ENCODE data around the gene SLC9A7. TPM values are rescaled to one million over a fixed set of nuclear protein-coding genes. Genes with fewer than 3 reads are reported as not detected.

Gene SLC9A7
- polyA plus RNA-seq, 2 donors: 1.3 to 2.0 TPM

DNA sequence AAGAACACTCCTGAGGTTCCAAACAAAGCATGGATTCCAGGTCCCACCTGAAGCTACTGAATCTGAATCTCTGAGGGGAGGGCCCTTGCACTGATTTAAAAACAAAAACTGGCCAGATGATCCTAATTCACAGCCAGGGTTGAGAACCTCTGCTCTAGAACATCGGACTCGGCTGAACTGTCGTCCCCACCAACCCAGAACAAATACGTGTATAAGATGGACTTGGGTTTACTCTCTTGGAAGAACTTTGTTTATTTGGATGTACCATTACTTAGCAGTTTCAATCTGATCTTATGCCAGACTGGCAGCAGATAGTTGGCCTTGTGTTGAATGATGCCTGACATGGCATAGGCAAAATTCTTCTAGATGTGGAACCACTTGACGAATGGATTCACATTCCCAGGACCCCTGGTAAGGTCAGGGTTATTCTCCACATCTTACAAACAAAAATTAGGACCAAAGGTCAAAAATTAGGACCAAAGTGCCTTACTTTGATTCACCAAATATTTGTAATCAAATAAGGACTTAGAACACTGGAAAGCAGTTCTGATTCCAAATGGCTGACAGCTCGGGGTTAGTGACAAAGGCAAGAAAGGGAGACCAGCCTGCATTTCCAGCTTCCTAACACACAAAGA, 156.3 kb downstream of the SLC9A7 start:
- 90 to 94% methylated on average over 6 of the region's 6 CpGs for WGBS, 2 donors
- no peaks in the 10 kb centered on the region for H3K9me3 ChIP-seq (ENCODE audit: control insufficient read depth in 2 of 2, insufficient read depth in 1 of 2, low read depth in 1 of 2, low read length in 1 of 2)
- H3K27me3 ChIP-seq (ENCODE audit: control insufficient read depth in 1 of 2, insufficient read depth in 2 of 2, low read length in 2 of 2): no peaks in the 10 kb centered on the region

DNA sequence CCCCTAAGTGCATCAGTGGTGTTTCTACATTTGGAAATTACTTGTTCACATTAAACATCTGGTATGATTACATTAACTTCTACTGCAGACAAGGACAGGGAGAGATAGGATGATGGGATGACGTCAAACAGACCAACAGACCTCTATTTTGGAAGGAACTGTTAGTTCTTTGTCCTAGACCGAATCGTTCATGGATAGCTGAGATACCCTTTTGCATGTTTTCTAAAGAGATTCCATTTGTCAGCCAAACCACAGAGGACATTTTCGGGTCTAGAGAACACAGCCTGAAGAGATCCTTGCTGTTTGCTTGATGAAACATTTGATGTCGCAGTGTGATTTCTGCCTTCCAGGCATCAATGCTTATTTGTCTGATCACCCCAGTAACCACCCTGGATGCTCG, 157.6 kb downstream of the SLC9A7 start:
- no peaks in the 10 kb centered on the region for H3K4me1 ChIP-seq (ENCODE audit: control insufficient read depth in 2 of 2, insufficient read depth in 2 of 2, low read length in 1 of 2)
- H3K4me3 ChIP-seq (ENCODE audit: low read depth in 1 of 2, low read length in 2 of 2): no peak overlapping the region
- 55 to 76% methylated on average over 6 of the region's 6 CpGs for WGBS, 2 donors
- H3K36me3 ChIP-seq (ENCODE audit: control insufficient read depth in 2 of 2, insufficient read depth in 2 of 2, low read length in 1 of 2): no peaks in the 10 kb centered on the region
- no peaks in the 10 kb centered on the region for H3K9me3 ChIP-seq (ENCODE audit: control insufficient read depth in 2 of 2, insufficient read depth in 1 of 2, low read depth in 1 of 2, low read length in 1 of 2)
- no peak overlapping the region for H3K27ac ChIP-seq (ENCODE audit: low read depth in 2 of 2, low read length in 1 of 2)
- H3K27me3 ChIP-seq (ENCODE audit: control insufficient read depth in 1 of 2, insufficient read depth in 2 of 2, low read length in 2 of 2): no peaks in the 10 kb centered on the region

More for the DNA sequence above, 156.3 kb downstream of the SLC9A7 start:
- Histone ChIP-seq H3K27ac (ENCODE audit: low read depth in 2 of 2, low read length in 1 of 2) (no peak overlapping the region), H3K4me3 (ENCODE audit: low read depth in 1 of 2, low read length in 2 of 2) (no peak overlapping the region), H3K36me3 (ENCODE audit: control insufficient read depth in 2 of 2, insufficient read depth in 2 of 2, low read length in 1 of 2) (no peaks in the 10 kb centered on the region), H3K4me1 (ENCODE audit: control insufficient read depth in 2 of 2, insufficient read depth in 2 of 2, low read length in 1 of 2) (no peaks in the 10 kb centered on the region)

DNA sequence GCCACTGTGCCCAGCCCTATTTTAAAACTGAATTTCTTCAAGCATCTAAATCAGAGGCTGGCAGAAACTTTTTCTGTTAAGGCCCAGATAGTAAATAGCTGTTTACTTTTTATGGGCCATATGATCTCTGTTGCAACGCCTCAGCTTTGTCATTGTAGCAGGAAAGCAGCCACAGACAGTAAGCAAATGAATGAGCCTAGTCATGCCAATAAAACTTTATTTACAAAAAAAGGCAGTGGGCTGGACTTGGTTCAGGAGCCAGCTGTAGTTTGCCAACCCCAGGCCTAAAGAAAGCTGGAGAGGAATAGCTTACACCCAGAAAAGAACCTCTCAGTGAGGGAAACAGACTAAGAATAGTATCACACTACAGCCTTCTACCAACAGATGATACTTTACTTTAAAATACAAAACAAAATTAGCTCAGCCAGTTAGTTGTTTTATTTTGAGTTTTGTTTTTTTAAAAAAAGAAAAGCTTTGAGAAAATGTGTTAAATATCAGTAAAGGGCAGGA, 159.8 kb downstream of the SLC9A7 start:
- Histone ChIP-seq H3K27ac (ENCODE audit: low read depth in 2 of 2, low read length in 1 of 2) (no peak overlapping the region), H3K4me3 (ENCODE audit: low read depth in 1 of 2, low read length in 2 of 2) (no peak overlapping the region), H3K9me3 (ENCODE audit: control insufficient read depth in 2 of 2, insufficient read depth in 1 of 2, low read depth in 1 of 2, low read length in 1 of 2) (no peaks in the 10 kb centered on the region), H3K27me3 (ENCODE audit: control insufficient read depth in 1 of 2, insufficient read depth in 2 of 2, low read length in 2 of 2) (no peaks in the 10 kb centered on the region), H3K36me3 (ENCODE audit: control insufficient read depth in 2 of 2, insufficient read depth in 2 of 2, low read length in 1 of 2) (no peaks in the 10 kb centered on the region), H3K4me1 (ENCODE audit: control insufficient read depth in 2 of 2, insufficient read depth in 2 of 2, low read length in 1 of 2) (no peaks in the 10 kb centered on the region)
- 64 to 94% methylated on average over 1 of the region's 1 CpG for WGBS, 2 donors

DNA sequence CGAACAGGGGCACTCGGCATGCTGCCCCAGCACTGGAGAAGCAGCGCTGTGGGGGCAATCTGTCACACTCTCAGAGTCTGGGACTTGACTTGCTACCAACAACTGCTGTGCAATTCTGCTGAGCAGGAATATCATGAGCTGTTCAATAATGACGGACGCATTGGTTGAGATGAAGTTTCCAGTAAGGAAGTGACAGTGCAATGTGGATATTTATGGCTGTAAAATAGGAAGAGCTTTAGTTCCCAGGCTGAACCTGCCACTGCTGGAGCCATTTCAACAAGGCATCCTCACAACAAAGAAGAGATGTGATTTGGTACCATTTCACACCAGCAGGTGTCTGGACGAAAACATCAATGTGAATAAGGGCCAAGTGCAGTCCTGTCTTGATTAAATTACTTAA, 161.1 kb downstream of the SLC9A7 start:
- Histone ChIP-seq H3K4me1 (ENCODE audit: control insufficient read depth in 2 of 2, insufficient read depth in 2 of 2, low read length in 1 of 2) (no peaks in the 10 kb centered on the region), H3K27ac (ENCODE audit: low read depth in 2 of 2, low read length in 1 of 2) (no peak overlapping the region), H3K27me3 (ENCODE audit: control insufficient read depth in 1 of 2, insufficient read depth in 2 of 2, low read length in 2 of 2) (no peaks in the 10 kb centered on the region), H3K9me3 (ENCODE audit: control insufficient read depth in 2 of 2, insufficient read depth in 1 of 2, low read depth in 1 of 2, low read length in 1 of 2) (no peaks in the 10 kb centered on the region), H3K36me3 (ENCODE audit: control insufficient read depth in 2 of 2, insufficient read depth in 2 of 2, low read length in 1 of 2) (no peaks in the 10 kb centered on the region), H3K4me3 (ENCODE audit: low read depth in 1 of 2, low read length in 2 of 2) (no peak overlapping the region)
- WGBS, 2 donors: 74 to 83% methylated on average over 6 of the region's 6 CpGs

DNA sequence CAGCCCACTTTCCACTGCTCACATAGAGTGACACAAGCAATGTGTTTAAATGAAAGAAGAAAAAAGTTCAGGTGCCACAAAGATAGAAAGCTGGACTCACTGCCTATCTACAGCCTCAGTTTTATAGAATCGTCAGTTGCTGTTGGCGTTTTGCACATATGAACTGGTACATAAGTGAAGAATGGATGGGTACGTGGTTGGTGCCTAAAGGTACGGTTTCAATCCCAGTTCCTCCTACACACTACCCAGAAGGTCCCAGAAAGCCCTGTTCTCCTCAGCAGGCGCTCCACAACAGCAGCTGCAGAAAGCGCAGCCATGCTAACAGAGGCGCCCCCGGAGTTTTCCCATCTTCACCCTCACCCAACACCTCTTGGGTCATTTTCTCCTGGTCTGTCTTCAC, 161.7 kb downstream of the SLC9A7 start:
- Histone ChIP-seq H3K4me3 (ENCODE audit: low read depth in 1 of 2, low read length in 2 of 2) (no peak overlapping the region), H3K36me3 (ENCODE audit: control insufficient read depth in 2 of 2, insufficient read depth in 2 of 2, low read length in 1 of 2) (no peaks in the 10 kb centered on the region), H3K27me3 (ENCODE audit: control insufficient read depth in 1 of 2, insufficient read depth in 2 of 2, low read length in 2 of 2) (no peaks in the 10 kb centered on the region), H3K27ac (ENCODE audit: low read depth in 2 of 2, low read length in 1 of 2) (no peak overlapping the region), H3K4me1 (ENCODE audit: control insufficient read depth in 2 of 2, insufficient read depth in 2 of 2, low read length in 1 of 2) (no peaks in the 10 kb centered on the region), H3K9me3 (ENCODE audit: control insufficient read depth in 2 of 2, insufficient read depth in 1 of 2, low read depth in 1 of 2, low read length in 1 of 2) (no peaks in the 10 kb centered on the region)
- 90 to 96% methylated on average over 8 of the region's 8 CpGs for WGBS, 2 donors

DNA sequence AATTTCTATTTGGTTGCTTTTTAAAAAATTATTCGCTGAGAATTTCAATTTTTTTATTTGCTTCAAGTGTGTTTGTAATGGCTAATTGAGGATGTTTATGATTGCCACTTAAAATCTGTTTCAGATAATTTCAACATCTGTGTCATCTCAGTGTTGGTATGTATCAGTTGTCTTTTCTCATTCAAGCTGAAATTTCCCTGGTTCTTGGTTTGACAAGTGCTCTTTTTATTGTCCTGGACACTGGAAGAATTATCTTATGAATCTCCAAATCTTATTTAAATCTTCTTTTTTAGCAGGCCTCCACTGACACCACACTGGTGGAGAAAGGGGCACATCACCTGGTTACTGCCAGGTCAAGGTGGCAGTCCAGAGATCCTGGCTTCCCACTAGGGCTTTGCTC, 163.8 kb downstream of the SLC9A7 start:
- H3K9me3 ChIP-seq (ENCODE audit: control insufficient read depth in 2 of 2, insufficient read depth in 1 of 2, low read depth in 1 of 2, low read length in 1 of 2): no peaks in the 10 kb centered on the region
- no peaks in the 10 kb centered on the region for H3K36me3 ChIP-seq (ENCODE audit: control insufficient read depth in 2 of 2, insufficient read depth in 2 of 2, low read length in 1 of 2)
- H3K4me3 ChIP-seq (ENCODE audit: low read depth in 1 of 2, low read length in 2 of 2): no peak overlapping the region
- H3K27me3 ChIP-seq (ENCODE audit: control insufficient read depth in 1 of 2, insufficient read depth in 2 of 2, low read length in 2 of 2): no peaks in the 10 kb centered on the region
- no peak overlapping the region for H3K27ac ChIP-seq (ENCODE audit: low read depth in 2 of 2, low read length in 1 of 2)
- WGBS, 2 donors: 72 to 97% methylated on average over 1 of the region's 1 CpG
- H3K4me1 ChIP-seq (ENCODE audit: control insufficient read depth in 2 of 2, insufficient read depth in 2 of 2, low read length in 1 of 2): no peaks in the 10 kb centered on the region

DNA sequence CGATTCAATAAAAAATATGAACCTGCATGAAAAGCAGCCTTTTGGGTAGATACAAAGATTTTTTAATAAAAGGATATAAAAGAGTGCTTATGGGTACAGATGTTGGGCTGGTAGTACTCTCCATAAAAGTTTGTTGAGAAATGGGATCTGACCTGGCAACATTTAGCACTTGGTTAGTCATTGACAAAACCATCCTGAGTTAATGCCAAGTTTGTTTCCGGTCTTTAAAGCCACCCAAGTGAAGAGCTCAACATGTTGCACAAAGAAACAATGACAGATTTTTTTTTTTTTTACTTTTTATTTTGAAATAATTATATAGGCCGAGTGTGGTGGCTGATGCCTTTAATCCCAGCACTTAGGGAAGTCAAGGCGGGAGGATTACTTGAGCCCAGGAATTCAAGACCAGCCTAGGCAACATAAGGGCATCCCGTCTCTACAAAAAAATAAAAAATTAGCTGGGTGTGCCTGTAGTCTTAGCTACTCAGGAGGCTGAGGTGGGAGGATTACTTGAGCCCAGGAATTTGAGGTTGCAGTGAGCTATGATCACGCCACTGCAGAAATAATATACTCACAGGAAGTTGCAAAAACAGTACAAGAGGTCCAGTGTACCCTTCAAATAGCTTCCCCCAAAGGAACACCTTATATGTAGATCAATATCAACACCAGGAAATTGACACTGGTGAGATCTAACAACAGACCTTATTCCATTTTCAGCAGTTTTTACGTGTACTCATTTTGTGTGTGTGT, 168.8 kb downstream of the SLC9A7 start:
- Histone ChIP-seq H3K27me3 (ENCODE audit: control insufficient read depth in 1 of 2, insufficient read depth in 2 of 2, low read length in 2 of 2) (no peaks in the 10 kb centered on the region), H3K4me1 (ENCODE audit: control insufficient read depth in 2 of 2, insufficient read depth in 2 of 2, low read length in 1 of 2) (no peaks in the 10 kb centered on the region), H3K36me3 (ENCODE audit: control insufficient read depth in 2 of 2, insufficient read depth in 2 of 2, low read length in 1 of 2) (no peaks in the 10 kb centered on the region), H3K4me3 (ENCODE audit: low read depth in 1 of 2, low read length in 2 of 2) (no peak overlapping the region), H3K27ac (ENCODE audit: low read depth in 2 of 2, low read length in 1 of 2) (peak overlapping the region in 1 of 2 donors; percentile 33), H3K9me3 (ENCODE audit: control insufficient read depth in 2 of 2, insufficient read depth in 1 of 2, low read depth in 1 of 2, low read length in 1 of 2) (no peaks in the 10 kb centered on the region)
- WGBS, 2 donors: 44 to 70% methylated on average over 7 of the region's 7 CpGs

DNA sequence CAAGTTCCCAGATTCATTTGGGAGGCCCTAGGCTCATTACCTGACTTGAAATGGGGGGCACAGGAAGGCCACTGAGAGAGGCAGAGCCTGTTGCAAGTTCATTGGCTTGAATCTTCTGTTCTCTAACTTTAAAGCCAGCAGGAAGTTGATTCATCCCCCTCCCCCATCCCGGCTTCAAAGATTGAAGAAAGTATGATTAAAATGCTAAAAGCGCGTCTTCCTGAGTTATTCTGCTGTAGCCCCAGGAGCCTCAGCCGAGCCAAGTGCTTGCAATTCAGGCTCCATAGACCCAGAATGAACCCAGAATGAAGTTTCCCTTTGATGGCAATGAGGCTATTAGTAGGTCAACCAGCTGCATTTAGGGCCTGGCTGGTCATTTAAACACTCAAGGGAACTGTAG, 170.7 kb downstream of the SLC9A7 start:
- no peaks in the 10 kb centered on the region for H3K36me3 ChIP-seq (ENCODE audit: control insufficient read depth in 2 of 2, insufficient read depth in 2 of 2, low read length in 1 of 2)
- no peak overlapping the region for H3K27ac ChIP-seq (ENCODE audit: low read depth in 2 of 2, low read length in 1 of 2)
- no peak overlapping the region for H3K4me3 ChIP-seq (ENCODE audit: low read depth in 1 of 2, low read length in 2 of 2)
- no peaks in the 10 kb centered on the region for H3K4me1 ChIP-seq (ENCODE audit: control insufficient read depth in 2 of 2, insufficient read depth in 2 of 2, low read length in 1 of 2)
- H3K27me3 ChIP-seq (ENCODE audit: control insufficient read depth in 1 of 2, insufficient read depth in 2 of 2, low read length in 2 of 2): no peaks in the 10 kb centered on the region
- H3K9me3 ChIP-seq (ENCODE audit: control insufficient read depth in 2 of 2, insufficient read depth in 1 of 2, low read depth in 1 of 2, low read length in 1 of 2): no peaks in the 10 kb centered on the region
- WGBS, 2 donors: 27 to 53% methylated on average over 4 of the region's 4 CpGs

DNA sequence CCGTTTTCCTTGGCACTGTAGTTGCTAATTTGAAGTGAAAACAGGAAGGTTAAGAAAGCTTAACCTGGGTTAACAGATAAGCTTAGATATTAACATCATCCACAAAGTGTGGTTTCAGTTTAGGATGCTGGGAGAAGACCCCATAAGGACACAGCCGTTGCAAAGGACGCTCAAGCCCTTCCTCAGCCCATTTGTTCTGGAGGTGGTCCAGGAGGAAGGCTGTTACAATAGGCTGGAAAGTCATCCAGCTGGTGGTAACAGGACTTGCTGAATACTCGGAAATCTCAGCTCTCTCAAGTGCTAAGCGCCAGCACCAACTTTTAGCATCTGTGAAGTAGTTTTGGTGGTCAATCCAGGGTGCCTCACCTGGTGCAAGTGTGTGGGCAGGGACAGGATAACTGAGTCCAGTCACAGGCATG, 171.2 kb downstream of the SLC9A7 start:
- Histone ChIP-seq H3K4me3 (ENCODE audit: low read depth in 1 of 2, low read length in 2 of 2) (no peak overlapping the region), H3K4me1 (ENCODE audit: control insufficient read depth in 2 of 2, insufficient read depth in 2 of 2, low read length in 1 of 2) (no peaks in the 10 kb centered on the region)

DNA sequence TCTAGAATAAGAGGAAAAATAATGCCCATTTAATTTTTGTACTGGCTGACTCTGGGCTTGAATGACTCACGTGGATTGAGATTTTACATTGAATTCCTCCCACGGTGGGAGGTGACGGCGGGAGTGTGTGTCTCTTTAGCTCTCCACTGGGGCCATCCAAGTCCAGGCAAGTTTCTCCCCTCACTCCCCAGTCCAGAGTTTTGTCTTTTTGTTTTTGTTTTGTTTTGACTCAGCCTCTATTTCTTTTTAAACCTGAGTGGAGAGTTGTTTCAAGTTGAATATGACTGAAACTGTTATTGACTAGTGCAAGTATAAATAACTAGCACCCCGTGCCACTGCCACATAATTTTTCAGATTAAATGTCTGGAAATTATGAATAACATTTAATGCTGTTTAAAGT, 171.8 kb downstream of the SLC9A7 start:
- Histone ChIP-seq H3K27ac (ENCODE audit: low read depth in 2 of 2, low read length in 1 of 2) (no peak overlapping the region), H3K4me1 (ENCODE audit: control insufficient read depth in 2 of 2, insufficient read depth in 2 of 2, low read length in 1 of 2) (no peaks in the 10 kb centered on the region), H3K36me3 (ENCODE audit: control insufficient read depth in 2 of 2, insufficient read depth in 2 of 2, low read length in 1 of 2) (no peaks in the 10 kb centered on the region), H3K9me3 (ENCODE audit: control insufficient read depth in 2 of 2, insufficient read depth in 1 of 2, low read depth in 1 of 2, low read length in 1 of 2) (no peaks in the 10 kb centered on the region), H3K4me3 (ENCODE audit: low read depth in 1 of 2, low read length in 2 of 2) (no peak overlapping the region), H3K27me3 (ENCODE audit: control insufficient read depth in 1 of 2, insufficient read depth in 2 of 2, low read length in 2 of 2) (no peaks in the 10 kb centered on the region)
- WGBS, 2 donors: 19 to 50% methylated on average over 5 of the region's 5 CpGs

More for the DNA sequence above, 171.2 kb downstream of the SLC9A7 start:
- Histone ChIP-seq H3K36me3 (ENCODE audit: control insufficient read depth in 2 of 2, insufficient read depth in 2 of 2, low read length in 1 of 2) (no peaks in the 10 kb centered on the region), H3K27me3 (ENCODE audit: control insufficient read depth in 1 of 2, insufficient read depth in 2 of 2, low read length in 2 of 2) (no peaks in the 10 kb centered on the region), H3K9me3 (ENCODE audit: control insufficient read depth in 2 of 2, insufficient read depth in 1 of 2, low read depth in 1 of 2, low read length in 1 of 2) (no peaks in the 10 kb centered on the region), H3K27ac (ENCODE audit: low read depth in 2 of 2, low read length in 1 of 2) (peak overlapping the region; percentile 19 to 48)
- 17 to 27% methylated on average over 5 of the region's 5 CpGs for WGBS, 2 donors
